Panc1 (cell line): ENCODE measurements around the gene B4GALT5.

ENCODE experiments used
- CTCF ChIP-seq: fragments of 450-650 bp; IDR thresholded peaks from 2 replicates; pipeline ENCODE4 v1.5.1; 2017; ENCODE audit warnings: mild to moderate bottlenecking
- POLR2AphosphoS5 ChIP-seq: IDR thresholded peaks from 2 replicates; pipeline ENCODE4 v1.6.1; 2012; ENCODE audit warnings: mild to moderate bottlenecking, low read depth, low read length, moderate library complexity
- SIN3A ChIP-seq: IDR thresholded peaks from 2 replicates; pipeline ENCODE4 v1.6.1; 2012; ENCODE audit warnings: low read depth, mild to moderate bottlenecking, low read length, moderate library complexity, borderline replicate concordance; ENCODE audit not compliant: insufficient read depth
- TCF7L2 ChIP-seq: IDR thresholded peaks from 2 replicates; pipeline ENCODE4 v1.6.1; 2011; ENCODE audit warnings: mild to moderate bottlenecking, low read depth, low read length, inconsistent platforms

- TF ChIP-seq CTCF, result no peak
- TF ChIP-seq POLR2AphosphoS5, result no peak
- TF ChIP-seq SIN3A, result no peak
- TF ChIP-seq TCF7L2, result no peak
Measured at GRCh38 chr20:49691818-49692568, 21.7 kb downstream of the B4GALT5 start.
